Neuronal stem cell (in vitro differentiated cells): ENCODE results near the gene ZSCAN31.

ENCODE experiments used
- DNase-seq: peaks from one replicate; pipeline ENCODE4 v3.0.0-alpha.2; 2013; ENCODE audit warnings: low spot score
- H2AFZ ChIP-seq: one replicate; pipeline ENCODE4 v1.6.1; 2013; ENCODE audit warnings: mild to moderate bottlenecking, low read length, inconsistent platforms
- H2AK5ac ChIP-seq: 2 replicates; pipeline ENCODE4 v1.6.1; 2013; ENCODE audit warnings: low read depth, mild to moderate bottlenecking, inconsistent platforms, low read length, moderate library complexity, mixed read lengths
- H2BK120ac ChIP-seq: 2 replicates; pipeline ENCODE4 v1.6.1; 2013; ENCODE audit warnings: low read depth, mild to moderate bottlenecking, inconsistent platforms, low read length, moderate library complexity, mixed read lengths
- H2BK12ac ChIP-seq: one replicate; pipeline ENCODE4 v1.6.1; 2013; ENCODE audit warnings: low read length, inconsistent platforms
- H2BK15ac ChIP-seq: 2 replicates; pipeline ENCODE4 v1.6.1; 2013; ENCODE audit warnings: mild to moderate bottlenecking, low read length, inconsistent platforms, mixed read lengths
- H2BK5ac ChIP-seq: one replicate; pipeline ENCODE4 v1.6.1; 2013; ENCODE audit warnings: inconsistent platforms, mild to moderate bottlenecking, low read length, moderate library complexity
- H3K14ac ChIP-seq: one replicate; pipeline ENCODE4 v1.6.1; 2013; ENCODE audit warnings: low read length, inconsistent platforms
- H3K18ac ChIP-seq: 2 replicates; pipeline ENCODE4 v1.6.1; 2013; ENCODE audit warnings: low read length, inconsistent platforms
- H3K23ac ChIP-seq: 2 replicates; pipeline ENCODE4 v1.6.1; 2013; ENCODE audit warnings: low read depth, mild to moderate bottlenecking, mixed read lengths, low read length, inconsistent platforms; ENCODE audit not compliant: poor library complexity
- H3K27ac ChIP-seq: replicated peaks from 3 replicates; pipeline ENCODE4 v1.5.1; 2013; ENCODE audit warnings: low read length, inconsistent platforms
- H3K27me3 ChIP-seq, 3 experiments: 2 replicates each; pipeline ENCODE4 v1.6.1; 2013; ENCODE audit warnings: low read length in 3 of 3, mild to moderate bottlenecking in 2 of 3, inconsistent platforms in 1 of 3, low read depth in 1 of 3, mixed read lengths in 1 of 3, moderate library complexity in 1 of 3; ENCODE audit not compliant: control insufficient read depth in 3 of 3, insufficient read depth in 3 of 3
- H3K36me3 ChIP-seq, 2 donors: replicated peaks in 1 of 2; 2 replicates each; pipeline ENCODE4 v1.6.1; 2013; ENCODE audit warnings: low read length in 2 of 2; ENCODE audit not compliant: control insufficient read depth in 2 of 2, insufficient read depth in 2 of 2
- H3K4ac ChIP-seq: 2 replicates; pipeline ENCODE4 v1.6.1; 2013; ENCODE audit warnings: inconsistent platforms, mild to moderate bottlenecking, low read length, moderate library complexity
- H3K4me1 ChIP-seq, 2 donors: 1 replicate in 1 of 2; 2 replicates in 1 of 2; pipeline ENCODE4 v1.6.1; 2013; ENCODE audit warnings: low read length in 2 of 2, low read depth in 1 of 2; ENCODE audit not compliant: control insufficient read depth in 2 of 2, insufficient read depth in 1 of 2
- H3K4me2 ChIP-seq: one replicate; pipeline ENCODE4 v1.6.1; 2013; ENCODE audit warnings: mild to moderate bottlenecking, low read length, inconsistent platforms; ENCODE audit not compliant: insufficient read depth, poor library complexity, severe bottlenecking
- H3K4me3 ChIP-seq, 2 donors: 2 replicates each; pipeline ENCODE4 v1.5.1; 2013; ENCODE audit warnings: low read length in 2 of 2, mild to moderate bottlenecking in 2 of 2, inconsistent platforms in 1 of 2, moderate library complexity in 1 of 2
- H3K79me1 ChIP-seq: one replicate; pipeline ENCODE4 v1.6.1; 2013; ENCODE audit warnings: low read depth, mild to moderate bottlenecking, inconsistent platforms, low read length, moderate library complexity
- H3K9ac ChIP-seq: one replicate; pipeline ENCODE4 v1.6.1; 2013; ENCODE audit warnings: mild to moderate bottlenecking, low read depth, low read length, inconsistent platforms; ENCODE audit not compliant: poor library complexity
- H3K9me3 ChIP-seq, 2 donors: replicated peaks in 1 of 2; 2 replicates each; pipeline versions ENCODE3 to v1.6.1; 2013; ENCODE audit warnings: low read length in 2 of 2, mild to moderate bottlenecking in 2 of 2, inconsistent platforms in 1 of 2, low read depth in 1 of 2, mixed read lengths in 1 of 2, moderate library complexity in 1 of 2; ENCODE audit not compliant: control insufficient read depth in 2 of 2, insufficient read depth in 1 of 2
- H4K8ac ChIP-seq: one replicate; pipeline ENCODE4 v1.6.1; 2013; ENCODE audit warnings: low read depth, mild to moderate bottlenecking, inconsistent platforms, low read length, moderate library complexity
- H4K91ac ChIP-seq: one replicate; pipeline ENCODE4 v1.6.1; 2013; ENCODE audit warnings: low read length, low read depth, mild to moderate bottlenecking, inconsistent platforms; ENCODE audit not compliant: poor library complexity
- WGBS, 2 donors: extraction: QIAGEN DNeasy Blood & Tissue Kit; methylation state at CpG; one replicate each; pipeline ENCODE4 v1.1.7; 2013; ENCODE audit warnings: missing lambda C conversion rate in 2 of 2, mixed read lengths in 1 of 2; ENCODE audit not compliant: insufficient read length in 2 of 2, insufficient replicate concordance in 1 of 2; ENCODE audit errors: extremely low coverage in 2 of 2; 5-methylcytosine and 5-hydroxymethylcytosine counted together

ZSCAN31 gene

GRCh38 chr6:28295326-28295725 is 40.6 kb downstream of the ZSCAN31 start:
- H3K4me1 ChIP-seq = no peaks in the 10 kb centered on the region
- no peak overlapping the region for H3K23ac ChIP-seq
- no peak overlapping the region for H2BK15ac ChIP-seq
- WGBS, 2 donors = no CpG with 5 or more reads among the region's 5 CpGs
- no peaks in the 10 kb centered on the region for H3K27me3 ChIP-seq
- peaks cover 0 to 7% of the 10 kb centered on the region in 2 donors for H3K9me3 ChIP-seq
- no peak overlapping the region for H4K91ac ChIP-seq
- H3K4ac ChIP-seq = no peak overlapping the region
- H3K4me3 ChIP-seq = no peak overlapping the region
- H3K79me1 ChIP-seq = no peaks in the 10 kb centered on the region
- H3K4me2 ChIP-seq = no peak overlapping the region
- no peak overlapping the region for H2BK5ac ChIP-seq
- peaks cover 5 to 61% of the 10 kb centered on the region in 2 donors for H3K36me3 ChIP-seq
- no peak overlapping the region for H2BK120ac ChIP-seq
- H3K27ac ChIP-seq = no peak overlapping the region
- H3K14ac ChIP-seq = no peak overlapping the region
- no peak overlapping the region for H2AK5ac ChIP-seq
- H4K8ac ChIP-seq = no peak overlapping the region
- no peak overlapping the region for H2AFZ ChIP-seq
- no peak overlapping the region for H2BK12ac ChIP-seq
- H3K18ac ChIP-seq = no peak overlapping the region
- no peak for DNase-seq
- no peak overlapping the region for H3K9ac ChIP-seq

GRCh38 chr6:28291573-28291972 is 44.4 kb downstream of the ZSCAN31 start:
- H3K4me3 ChIP-seq = no peak overlapping the region
- no peak overlapping the region for H2BK5ac ChIP-seq
- peaks cover 13 to 63% of the 10 kb centered on the region in 2 donors for H3K36me3 ChIP-seq
- H2BK12ac ChIP-seq = no peak overlapping the region
- no peak overlapping the region for H3K18ac ChIP-seq
- H3K27ac ChIP-seq = no peak overlapping the region
- H2AFZ ChIP-seq = no peak overlapping the region
- no peaks in the 10 kb centered on the region for H3K4me1 ChIP-seq
- H4K91ac ChIP-seq = no peak overlapping the region
- H2BK15ac ChIP-seq = no peak overlapping the region
- H3K79me1 ChIP-seq = peaks cover 2% of the 10 kb centered on the region
- H3K4me2 ChIP-seq = no peak overlapping the region
- H3K9me3 ChIP-seq = peaks cover 3 to 11% of the 10 kb centered on the region in 2 donors
- no peak overlapping the region for H3K23ac ChIP-seq
- H3K4ac ChIP-seq = no peak overlapping the region
- no peak overlapping the region for H2BK120ac ChIP-seq
- H3K9ac ChIP-seq = no peak overlapping the region
- H3K27me3 ChIP-seq = no peaks in the 10 kb centered on the region
- no peak overlapping the region for H3K14ac ChIP-seq
- no peak for DNase-seq
- H4K8ac ChIP-seq = no peak overlapping the region
- H2AK5ac ChIP-seq = no peak overlapping the region

- Histone ChIP-seq H3K23ac (no peak overlapping the region), H3K18ac (no peak overlapping the region), H3K4ac (no peak overlapping the region), H3K9ac (no peak overlapping the region), H3K27ac (no peak overlapping the region), H2BK12ac (no peak overlapping the region), H4K8ac (no peak overlapping the region), H3K4me2 (no peak overlapping the region), H3K14ac (no peak overlapping the region), H3K36me3 (peaks cover 13 to 54% of the 10 kb centered on the region in 2 donors), H4K91ac (no peak overlapping the region), H3K4me3 (peak overlapping the region in 1 of 2 donors; percentile 72), H3K27me3 (no peaks in the 10 kb centered on the region), H3K9me3 (peaks cover under 1 to 3% of the 10 kb centered on the region in 2 donors), H2AFZ (no peak overlapping the region), H3K79me1 (peaks cover 2% of the 10 kb centered on the region), H2BK5ac (no peak overlapping the region), H2BK120ac (no peak overlapping the region), H3K4me1 (peaks cover 2 to 4% of the 10 kb centered on the region in 2 donors), H2AK5ac (no peak overlapping the region), H2BK15ac (no peak overlapping the region)
- DNase-seq = no peak
- WGBS, 2 donors = no CpG with 5 or more reads among the region's 2 CpGs
These were observed 53.0 kb downstream of the ZSCAN31 start for GRCh38 chr6:28282926-28283325.

GRCh38 chr6:28281288-28282064 is 54.5 kb downstream of the ZSCAN31 start, which contains the start of gene PGBD1:
Gene PGBD1, plus strand, starts transcription at chr6:28281572. Its CDS starts 2,242 bp downstream, at chr6:28283814.
- Histone ChIP-seq H3K4me3 (peak within 1 kb of the TSS; percentile 72 to 96), H3K23ac (peak within 1 kb of the TSS; percentile 69), H3K27me3 (no peaks in the 10 kb centered on the region), H4K8ac (no peak within 1 kb of the TSS), H4K91ac (no peak within 1 kb of the TSS), H2AK5ac (no peak within 1 kb of the TSS), H3K4ac (no peak within 1 kb of the TSS), H3K79me1 (no peaks in the 10 kb centered on the region), H3K9me3 (no peaks in the 10 kb centered on the region), H3K18ac (peak within 1 kb of the TSS; percentile 92), H3K4me2 (peak within 1 kb of the TSS; percentile 70), H2BK5ac (no peak within 1 kb of the TSS), H3K27ac (peak within 1 kb of the TSS; percentile 62), H3K14ac (no peak within 1 kb of the TSS), H3K36me3 (peaks cover 12 to 54% of the 10 kb centered on the region in 2 donors), H2AFZ (peak within 1 kb of the TSS; percentile 89), H3K4me1 (peaks cover 2 to 4% of the 10 kb centered on the region in 2 donors), H2BK15ac (no peak within 1 kb of the TSS), H2BK12ac (no peak within 1 kb of the TSS), H2BK120ac (no peak within 1 kb of the TSS), H3K9ac (peak within 1 kb of the TSS; percentile 54)
- WGBS, 2 donors = no CpG with 5 or more reads among the region's 50 CpGs
- DNase-seq = peak; percentile 84
